WTC11 (cell line): ENCODE results near the gene NAGS. TPM values are rescaled to one million over a fixed set of nuclear protein-coding genes. Genes with fewer than 3 reads are reported as not detected.

Experiments
- ATAC-seq: fragments of 200-7000 bp; cut with Tn5 transposase; 2 replicates; pipeline ENCODE4 v1.10.0; 2021; ENCODE audit warnings: mild to moderate bottlenecking, moderate library complexity
- CTCF ChIA-PET: fragments of 300-600 bp; sonication (Branson Sonifier 250); formaldehyde crosslinking; loops from one replicate; lab custom pipeline; 2021; ENCODE audit warnings: antibody characterized with exemption; lab: Charles Lee
- POLR2A ChIA-PET: fragments of 350-600 bp; sonication (Branson Sonifier 250); formaldehyde crosslinking; loops from one replicate; lab custom pipeline; 2021; ENCODE audit warnings: antibody characterized with exemption; lab: Charles Lee
- DNase-seq: peaks from one replicate; pipeline ENCODE4 v3.0.0; 2021; ENCODE audit warnings: low spot score
- H3K27ac Mint-ChIP-seq: 2 replicates; pipeline ENCODE4 v1.8.0; 2021; ENCODE audit warnings: mixed read lengths
- H3K27me3 Mint-ChIP-seq: 2 replicates; pipeline ENCODE4 v1.8.0; 2021; ENCODE audit warnings: low read depth, mild to moderate bottlenecking, moderate library complexity, mixed read lengths
- H3K36me3 Mint-ChIP-seq: 2 replicates; pipeline ENCODE4 v1.8.0; 2021; ENCODE audit warnings: mixed read lengths
- H3K4me1 Mint-ChIP-seq: 2 replicates; pipeline ENCODE4 v1.8.0; 2022; ENCODE audit warnings: mixed read lengths
- H3K4me3 Mint-ChIP-seq: 2 replicates; pipeline ENCODE4 v1.8.0; 2021; ENCODE audit warnings: mild to moderate bottlenecking, moderate library complexity, mixed read lengths
- H3K9me3 Mint-ChIP-seq: 2 replicates; pipeline ENCODE4 v1.8.0; 2021; ENCODE audit warnings: mixed read lengths
- CBFB ChIP-seq: sonication (generic); formaldehyde crosslinking; IDR thresholded peaks from 2 replicates; pipeline ENCODE4 v1.8.1; 2022; ENCODE audit warnings: mild to moderate bottlenecking, low read depth, missing genetic modification reagents
- CREB1 ChIP-seq: sonication (generic); formaldehyde crosslinking; IDR thresholded peaks from 2 replicates; pipeline ENCODE4 v1.8.0; 2023; ENCODE audit warnings: mild to moderate bottlenecking, missing genetic modification reagents
- ESRRA ChIP-seq: sonication (generic); formaldehyde crosslinking; IDR thresholded peaks from 2 replicates; pipeline ENCODE4 v1.8.1; 2022; ENCODE audit warnings: mild to moderate bottlenecking, missing genetic modification reagents, borderline replicate concordance
- IRF2 ChIP-seq: sonication (generic); formaldehyde crosslinking; IDR thresholded peaks from 2 replicates; pipeline ENCODE4 v1.8.0; 2022; ENCODE audit warnings: low read depth, missing genetic modification reagents, borderline replicate concordance
- OVOL2 ChIP-seq: fragments of 250-450 bp; sonication (Bioruptor Pico); IDR thresholded peaks from 2 replicates; pipeline ENCODE4 v1.9.0; 2021; ENCODE audit warnings: mild to moderate bottlenecking, borderline replicate concordance
- SMAD3 ChIP-seq: sonication (generic); formaldehyde crosslinking; IDR thresholded peaks from 2 replicates; pipeline ENCODE4 v1.8.0; 2022; ENCODE audit warnings: missing genetic modification reagents, mild to moderate bottlenecking, borderline replicate concordance
- TEAD1 ChIP-seq: sonication (generic); formaldehyde crosslinking; IDR thresholded peaks from 2 replicates; pipeline ENCODE4 v1.8.0; 2022; ENCODE audit warnings: mild to moderate bottlenecking, missing genetic modification reagents
- ZNF219 ChIP-seq: sonication (generic); formaldehyde crosslinking; IDR thresholded peaks from 2 replicates; pipeline ENCODE4 v1.8.0; 2023; ENCODE audit warnings: missing genetic modification reagents, mild to moderate bottlenecking, borderline replicate concordance
- ZNF396 ChIP-seq: fragments of 250-450 bp; sonication (Bioruptor Pico); IDR thresholded peaks from 2 replicates; pipeline ENCODE4 v1.8.0; 2021; ENCODE audit warnings: mild to moderate bottlenecking, moderate library complexity, borderline replicate concordance
- ZNF416 ChIP-seq: fragments of 250-450 bp; sonication (Bioruptor Pico); IDR thresholded peaks from 2 replicates; pipeline ENCODE4 v1.9.0; 2021; ENCODE audit warnings: mild to moderate bottlenecking, inconsistent platforms
- ZNF423 ChIP-seq: fragments of 250-450 bp; sonication (Bioruptor Pico); IDR thresholded peaks from 2 replicates; pipeline ENCODE4 v2.1.2; 2022; ENCODE audit warnings: mild to moderate bottlenecking, moderate library complexity
- total RNA-seq: library from RNA; stranded (reverse); gene quantifications from 3 replicates; pipeline ENCODE4 v1.2.3, GENCODE V29; 2021
- TF ChIP-seq, protein P1 (sequence below): sonication (generic); formaldehyde crosslinking; IDR thresholded peaks from 2 replicates; pipeline ENCODE4 v1.8.1; 2023; ENCODE audit warnings: mild to moderate bottlenecking, missing genetic modification reagents, moderate library complexity
- TF ChIP-seq, protein P2 (sequence below): fragments of 250-450 bp; sonication (Bioruptor Pico); IDR thresholded peaks from 2 replicates; pipeline ENCODE4 v1.9.0; 2021; ENCODE audit warnings: mild to moderate bottlenecking
- TF ChIP-seq, protein P3 (sequence below): sonication (generic); formaldehyde crosslinking; IDR thresholded peaks from 2 replicates; pipeline ENCODE4 v1.8.0; 2023; ENCODE audit warnings: missing genetic modification reagents, mild to moderate bottlenecking, borderline replicate concordance
- TF ChIP-seq, protein P4 (sequence below): sonication (generic); formaldehyde crosslinking; IDR thresholded peaks from 2 replicates; pipeline ENCODE4 v1.8.1; 2023; ENCODE audit warnings: mild to moderate bottlenecking, missing genetic modification reagents
- TF ChIP-seq, protein P5 (sequence below): fragments of 250-450 bp; sonication (Bioruptor Pico); IDR thresholded peaks from 2 replicates; pipeline ENCODE4 v1.9.0; 2021; ENCODE audit warnings: moderate library complexity, mild to moderate bottlenecking, inconsistent platforms, borderline replicate concordance
- TF ChIP-seq, protein P6 (sequence below): sonication (generic); formaldehyde crosslinking; conservative IDR thresholded peaks from 2 replicates; pipeline ENCODE4 v1.8.1; 2023; ENCODE audit warnings: mild to moderate bottlenecking, low read depth, missing genetic modification reagents, moderate library complexity
- TF ChIP-seq, protein P7 (sequence below): sonication (generic); formaldehyde crosslinking; IDR thresholded peaks from 2 replicates; pipeline ENCODE4 v1.8.1; 2022; ENCODE audit warnings: low read depth, missing genetic modification reagents, borderline replicate concordance
- TF ChIP-seq, protein P8 (sequence below): sonication (generic); formaldehyde crosslinking; IDR thresholded peaks from 2 replicates; pipeline ENCODE4 v1.8.0; 2022; ENCODE audit warnings: mild to moderate bottlenecking, missing genetic modification reagents

The NAGS gene
- total RNA-seq, 1 experiment from 2014 or later = 8.6 TPM

DNA sequence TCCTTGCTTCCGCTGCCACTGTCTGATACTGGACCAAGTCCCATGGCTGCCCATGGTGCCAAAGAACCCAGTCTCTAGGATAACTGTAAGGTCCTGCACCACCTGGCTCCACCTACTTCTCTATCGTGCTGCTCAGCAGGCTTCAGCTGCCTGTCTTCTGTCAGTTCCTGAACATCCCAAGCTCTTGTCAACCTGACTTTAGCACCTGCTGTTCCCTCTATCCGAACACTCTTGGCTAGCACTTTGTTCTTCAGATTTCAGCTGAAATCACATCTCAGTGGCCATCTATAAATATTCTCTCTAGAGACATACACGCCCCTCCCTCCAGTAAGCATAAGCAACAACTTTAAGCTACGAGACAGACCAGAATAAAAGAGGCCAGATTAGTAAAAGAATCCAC is 25.3 kb downstream of the NAGS start:
- no peak overlapping the region for H3K4me3 Mint-ChIP-seq
- peak overlapping the region; percentile 30; the same call in 1 of the 2 replicates for H3K27ac Mint-ChIP-seq

More for the DNA sequence above, 25.3 kb downstream of the NAGS start:
- ATAC-seq = no peak
- TF ChIP-seq ZNF416 (CRISPR knock-in tag) = no peak
- TF ChIP-seq, protein P1, sequence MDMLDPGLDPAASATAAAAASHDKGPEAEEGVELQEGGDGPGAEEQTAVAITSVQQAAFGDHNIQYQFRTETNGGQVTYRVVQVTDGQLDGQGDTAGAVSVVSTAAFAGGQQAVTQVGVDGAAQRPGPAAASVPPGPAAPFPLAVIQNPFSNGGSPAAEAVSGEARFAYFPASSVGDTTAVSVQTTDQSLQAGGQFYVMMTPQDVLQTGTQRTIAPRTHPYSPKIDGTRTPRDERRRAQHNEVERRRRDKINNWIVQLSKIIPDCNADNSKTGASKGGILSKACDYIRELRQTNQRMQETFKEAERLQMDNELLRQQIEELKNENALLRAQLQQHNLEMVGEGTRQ = no peak
- TF ChIP-seq, protein P2, sequence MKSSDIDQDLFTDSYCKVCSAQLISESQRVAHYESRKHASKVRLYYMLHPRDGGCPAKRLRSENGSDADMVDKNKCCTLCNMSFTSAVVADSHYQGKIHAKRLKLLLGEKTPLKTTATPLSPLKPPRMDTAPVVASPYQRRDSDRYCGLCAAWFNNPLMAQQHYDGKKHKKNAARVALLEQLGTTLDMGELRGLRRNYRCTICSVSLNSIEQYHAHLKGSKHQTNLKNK (CRISPR knock-in tag) = no peak
- TF ChIP-seq OVOL2 (CRISPR knock-in tag) = no peak
- TF ChIP-seq ZNF396 (CRISPR knock-in tag) = no peak
- no peak for TF ChIP-seq ZNF423
- TF ChIP-seq TEAD1 (CRISPR knock-in tag) = no peak
- TF ChIP-seq, protein P3, sequence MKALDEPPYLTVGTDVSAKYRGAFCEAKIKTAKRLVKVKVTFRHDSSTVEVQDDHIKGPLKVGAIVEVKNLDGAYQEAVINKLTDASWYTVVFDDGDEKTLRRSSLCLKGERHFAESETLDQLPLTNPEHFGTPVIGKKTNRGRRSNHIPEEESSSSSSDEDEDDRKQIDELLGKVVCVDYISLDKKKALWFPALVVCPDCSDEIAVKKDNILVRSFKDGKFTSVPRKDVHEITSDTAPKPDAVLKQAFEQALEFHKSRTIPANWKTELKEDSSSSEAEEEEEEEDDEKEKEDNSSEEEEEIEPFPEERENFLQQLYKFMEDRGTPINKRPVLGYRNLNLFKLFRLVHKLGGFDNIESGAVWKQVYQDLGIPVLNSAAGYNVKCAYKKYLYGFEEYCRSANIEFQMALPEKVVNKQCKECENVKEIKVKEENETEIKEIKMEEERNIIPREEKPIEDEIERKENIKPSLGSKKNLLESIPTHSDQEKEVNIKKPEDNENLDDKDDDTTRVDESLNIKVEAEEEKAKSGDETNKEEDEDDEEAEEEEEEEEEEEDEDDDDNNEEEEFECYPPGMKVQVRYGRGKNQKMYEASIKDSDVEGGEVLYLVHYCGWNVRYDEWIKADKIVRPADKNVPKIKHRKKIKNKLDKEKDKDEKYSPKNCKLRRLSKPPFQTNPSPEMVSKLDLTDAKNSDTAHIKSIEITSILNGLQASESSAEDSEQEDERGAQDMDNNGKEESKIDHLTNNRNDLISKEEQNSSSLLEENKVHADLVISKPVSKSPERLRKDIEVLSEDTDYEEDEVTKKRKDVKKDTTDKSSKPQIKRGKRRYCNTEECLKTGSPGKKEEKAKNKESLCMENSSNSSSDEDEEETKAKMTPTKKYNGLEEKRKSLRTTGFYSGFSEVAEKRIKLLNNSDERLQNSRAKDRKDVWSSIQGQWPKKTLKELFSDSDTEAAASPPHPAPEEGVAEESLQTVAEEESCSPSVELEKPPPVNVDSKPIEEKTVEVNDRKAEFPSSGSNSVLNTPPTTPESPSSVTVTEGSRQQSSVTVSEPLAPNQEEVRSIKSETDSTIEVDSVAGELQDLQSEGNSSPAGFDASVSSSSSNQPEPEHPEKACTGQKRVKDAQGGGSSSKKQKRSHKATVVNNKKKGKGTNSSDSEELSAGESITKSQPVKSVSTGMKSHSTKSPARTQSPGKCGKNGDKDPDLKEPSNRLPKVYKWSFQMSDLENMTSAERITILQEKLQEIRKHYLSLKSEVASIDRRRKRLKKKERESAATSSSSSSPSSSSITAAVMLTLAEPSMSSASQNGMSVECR (CRISPR knock-in tag) = no peak
- TF ChIP-seq CREB1 (CRISPR knock-in tag) = no peak
- TF ChIP-seq ZNF219 (CRISPR knock-in tag) = no peak
- TF ChIP-seq SMAD3 (CRISPR knock-in tag) = no peak
- TF ChIP-seq, protein P4, sequence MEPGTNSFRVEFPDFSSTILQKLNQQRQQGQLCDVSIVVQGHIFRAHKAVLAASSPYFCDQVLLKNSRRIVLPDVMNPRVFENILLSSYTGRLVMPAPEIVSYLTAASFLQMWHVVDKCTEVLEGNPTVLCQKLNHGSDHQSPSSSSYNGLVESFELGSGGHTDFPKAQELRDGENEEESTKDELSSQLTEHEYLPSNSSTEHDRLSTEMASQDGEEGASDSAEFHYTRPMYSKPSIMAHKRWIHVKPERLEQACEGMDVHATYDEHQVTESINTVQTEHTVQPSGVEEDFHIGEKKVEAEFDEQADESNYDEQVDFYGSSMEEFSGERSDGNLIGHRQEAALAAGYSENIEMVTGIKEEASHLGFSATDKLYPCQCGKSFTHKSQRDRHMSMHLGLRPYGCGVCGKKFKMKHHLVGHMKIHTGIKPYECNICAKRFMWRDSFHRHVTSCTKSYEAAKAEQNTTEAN (CRISPR knock-in tag) = no peak
- TF ChIP-seq, protein P5, sequence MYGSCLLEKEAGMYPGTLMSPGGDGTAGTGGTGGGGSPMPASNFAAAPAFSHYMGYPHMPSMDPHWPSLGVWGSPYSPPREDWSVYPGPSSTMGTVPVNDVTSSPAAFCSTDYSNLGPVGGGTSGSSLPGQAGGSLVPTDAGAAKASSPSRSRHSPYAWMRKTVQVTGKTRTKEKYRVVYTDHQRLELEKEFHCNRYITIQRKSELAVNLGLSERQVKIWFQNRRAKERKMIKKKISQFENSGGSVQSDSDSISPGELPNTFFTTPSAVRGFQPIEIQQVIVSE (CRISPR knock-in tag) = no peak
- TF ChIP-seq, protein P6, sequence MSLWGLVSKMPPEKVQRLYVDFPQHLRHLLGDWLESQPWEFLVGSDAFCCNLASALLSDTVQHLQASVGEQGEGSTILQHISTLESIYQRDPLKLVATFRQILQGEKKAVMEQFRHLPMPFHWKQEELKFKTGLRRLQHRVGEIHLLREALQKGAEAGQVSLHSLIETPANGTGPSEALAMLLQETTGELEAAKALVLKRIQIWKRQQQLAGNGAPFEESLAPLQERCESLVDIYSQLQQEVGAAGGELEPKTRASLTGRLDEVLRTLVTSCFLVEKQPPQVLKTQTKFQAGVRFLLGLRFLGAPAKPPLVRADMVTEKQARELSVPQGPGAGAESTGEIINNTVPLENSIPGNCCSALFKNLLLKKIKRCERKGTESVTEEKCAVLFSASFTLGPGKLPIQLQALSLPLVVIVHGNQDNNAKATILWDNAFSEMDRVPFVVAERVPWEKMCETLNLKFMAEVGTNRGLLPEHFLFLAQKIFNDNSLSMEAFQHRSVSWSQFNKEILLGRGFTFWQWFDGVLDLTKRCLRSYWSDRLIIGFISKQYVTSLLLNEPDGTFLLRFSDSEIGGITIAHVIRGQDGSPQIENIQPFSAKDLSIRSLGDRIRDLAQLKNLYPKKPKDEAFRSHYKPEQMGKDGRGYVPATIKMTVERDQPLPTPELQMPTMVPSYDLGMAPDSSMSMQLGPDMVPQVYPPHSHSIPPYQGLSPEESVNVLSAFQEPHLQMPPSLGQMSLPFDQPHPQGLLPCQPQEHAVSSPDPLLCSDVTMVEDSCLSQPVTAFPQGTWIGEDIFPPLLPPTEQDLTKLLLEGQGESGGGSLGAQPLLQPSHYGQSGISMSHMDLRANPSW (CRISPR knock-in tag) = no peak
- TF ChIP-seq, protein P7, sequence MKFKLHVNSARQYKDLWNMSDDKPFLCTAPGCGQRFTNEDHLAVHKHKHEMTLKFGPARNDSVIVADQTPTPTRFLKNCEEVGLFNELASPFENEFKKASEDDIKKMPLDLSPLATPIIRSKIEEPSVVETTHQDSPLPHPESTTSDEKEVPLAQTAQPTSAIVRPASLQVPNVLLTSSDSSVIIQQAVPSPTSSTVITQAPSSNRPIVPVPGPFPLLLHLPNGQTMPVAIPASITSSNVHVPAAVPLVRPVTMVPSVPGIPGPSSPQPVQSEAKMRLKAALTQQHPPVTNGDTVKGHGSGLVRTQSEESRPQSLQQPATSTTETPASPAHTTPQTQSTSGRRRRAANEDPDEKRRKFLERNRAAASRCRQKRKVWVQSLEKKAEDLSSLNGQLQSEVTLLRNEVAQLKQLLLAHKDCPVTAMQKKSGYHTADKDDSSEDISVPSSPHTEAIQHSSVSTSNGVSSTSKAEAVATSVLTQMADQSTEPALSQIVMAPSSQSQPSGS = no peak
- TF ChIP-seq IRF2 (CRISPR knock-in tag) = no peak
- TF ChIP-seq ESRRA (CRISPR knock-in tag) = no peak
- no peak for TF ChIP-seq CBFB (CRISPR knock-in tag)
- TF ChIP-seq, protein P8, sequence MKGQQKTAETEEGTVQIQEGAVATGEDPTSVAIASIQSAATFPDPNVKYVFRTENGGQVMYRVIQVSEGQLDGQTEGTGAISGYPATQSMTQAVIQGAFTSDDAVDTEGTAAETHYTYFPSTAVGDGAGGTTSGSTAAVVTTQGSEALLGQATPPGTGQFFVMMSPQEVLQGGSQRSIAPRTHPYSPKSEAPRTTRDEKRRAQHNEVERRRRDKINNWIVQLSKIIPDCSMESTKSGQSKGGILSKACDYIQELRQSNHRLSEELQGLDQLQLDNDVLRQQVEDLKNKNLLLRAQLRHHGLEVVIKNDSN (CRISPR knock-in tag) = no peak
- TF ChIP-seq, all 79 proteins: peak for 0
- no peaks in the 10 kb centered on the region for H3K9me3 Mint-ChIP-seq
- ChIA-PET CTCF (interaction anchor here (1.4 to 1.8 kb wide), 2 partner anchors 12 to 138 kb away, joined by 3 to 9 read pairs; no protein-coding TSS in a partner anchor), POLR2A (interaction anchor here (0.9 kb wide), 1 partner anchor 24 kb away, joined by 3 read pairs; no protein-coding TSS in a partner anchor)
- peaks cover 40% of the 10 kb centered on the region for H3K36me3 Mint-ChIP-seq
- no peaks in the 10 kb centered on the region for H3K27me3 Mint-ChIP-seq
- no peak for DNase-seq
- no peaks in the 10 kb centered on the region for H3K4me1 Mint-ChIP-seq
